Left hindlimb (tissue), 1 donor: ENCODE data around the gene XBP1.
A peak's percentile ranks its signal among the peaks of the same experiment; 100 is the strongest.
"Not testable (repeated sequence)": the region's sequence is repeated elsewhere in the genome, so short reads cannot be mapped to it uniquely, and the experiment has no call there.

Experiments used
- DNase-seq: peaks from one replicate; pipeline ENCODE4 v3.0.0-alpha.2; 2018

The XBP1 gene

GRCh38 chr22:28791841-28792490 is 8.4 kb downstream of the XBP1 start:
- no peak for DNase-seq

GRCh38 chr22:28791124-28791523 is 9.2 kb downstream of the XBP1 start:
- no peak for DNase-seq

- no peak for DNase-seq
Measured at GRCh38 chr22:28788601-28789000, 11.8 kb downstream of the XBP1 start.

GRCh38 chr22:28783786-28784671 is 16.3 kb downstream of the XBP1 start:
- DNase-seq: no peak

GRCh38 chr22:28780296-28780695 is 20.1 kb downstream of the XBP1 start:
- no peak for DNase-seq

GRCh38 chr22:28779833-28780232 is 20.5 kb downstream of the XBP1 start:
- DNase-seq: no peak

GRCh38 chr22:28774378-28774777 is 26.0 kb downstream of the XBP1 start:
- no peak for DNase-seq

- DNase-seq: no peak
Measured at GRCh38 chr22:28773461-28773867, 26.9 kb downstream of the XBP1 start.

- DNase-seq: peak; percentile 97
Measured at GRCh38 chr22:28772633-28773460, 27.5 kb downstream of the XBP1 start, which contains the start of gene CCDC117. CCDC117 (plus strand) TSS chr22:28772695; CDS start chr22:28772850, 155 bp downstream.

- DNase-seq: no peak
Measured at GRCh38 chr22:28771195-28771791, 29.1 kb downstream of the XBP1 start.

GRCh38 chr22:28769394-28770085 is 30.8 kb downstream of the XBP1 start:
- no peak for DNase-seq

GRCh38 chr22:28768701-28769393 is 31.5 kb downstream of the XBP1 start:
- DNase-seq: no peak

GRCh38 chr22:28766628-28767027 is 33.7 kb downstream of the XBP1 start:
- DNase-seq: no peak

- not testable (repeated sequence) for DNase-seq
Measured at GRCh38 chr22:28762000-28762399, 38.4 kb downstream of the XBP1 start.

GRCh38 chr22:28761449-28761755 is 39.0 kb downstream of the XBP1 start:
- DNase-seq: no peak

GRCh38 chr22:28759861-28760560 is 40.4 kb downstream of the XBP1 start:
- no peak for DNase-seq

- not testable (repeated sequence) for DNase-seq
Measured at GRCh38 chr22:28754512-28754911, 45.9 kb downstream of the XBP1 start.

- DNase-seq: no peak
Measured at GRCh38 chr22:28750471-28750881, 49.9 kb downstream of the XBP1 start.
